ENCODE measurements around the gene NCAPD2. TPM values are rescaled to one million over a fixed set of nuclear protein-coding genes. Genes with fewer than 3 reads are reported as not detected.

The NCAPD2 gene
- total RNA-seq, 1 donor from 2014 or later = 96.5 TPM

DNA sequence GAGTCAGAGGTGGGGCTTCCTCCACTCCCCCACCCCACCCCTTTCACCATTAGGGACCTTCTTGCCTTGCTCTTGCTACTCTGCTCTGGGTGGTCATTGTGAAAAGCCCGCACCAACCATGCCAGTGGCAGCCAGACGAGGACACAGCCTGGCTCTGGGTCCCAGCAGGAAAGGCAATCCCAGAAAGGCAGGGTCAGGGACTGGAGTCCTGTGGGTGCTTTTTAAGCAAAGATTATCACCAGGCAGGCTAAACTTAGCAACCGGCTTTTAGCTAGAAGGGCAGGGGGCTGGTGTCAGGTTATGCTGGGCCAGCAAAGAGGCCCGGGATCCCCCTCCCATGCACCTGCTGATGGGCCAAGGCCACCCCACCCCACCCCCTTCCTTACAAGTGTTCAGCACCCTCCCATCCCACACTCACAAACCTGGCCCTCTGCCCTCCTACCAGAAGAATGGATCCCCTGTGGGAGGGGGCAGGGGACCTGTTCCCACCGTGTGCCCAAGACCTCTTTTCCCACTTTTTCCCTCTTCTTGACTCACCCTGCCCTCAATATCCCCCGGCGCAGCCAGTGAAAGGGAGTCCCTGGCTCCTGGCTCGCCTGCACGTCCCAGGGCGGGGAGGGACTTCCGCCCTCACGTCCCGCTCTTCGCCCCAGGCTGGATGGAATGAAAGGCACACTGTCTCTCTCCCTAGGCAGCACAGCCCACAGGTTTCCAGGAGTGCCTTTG, 39.2 kb downstream of the NCAPD2 start:
- Mint-ChIP-seq H3K27me3 (peaks cover 6% of the 10 kb centered on the region), H3K27ac (peak overlapping the region; percentile 100), H3K9me3 (no peaks in the 10 kb centered on the region), H3K4me3 (peak overlapping the region; percentile 97), H3K36me3 (peaks cover 56% of the 10 kb centered on the region), H3K4me1 (ENCODE audit: unreplicated experiment) (peaks cover 35% of the 10 kb centered on the region)
- DNase-seq (ENCODE audit: extremely low spot score, unreplicated experiment) = no peak
- TF ChIP-seq, protein P1, sequence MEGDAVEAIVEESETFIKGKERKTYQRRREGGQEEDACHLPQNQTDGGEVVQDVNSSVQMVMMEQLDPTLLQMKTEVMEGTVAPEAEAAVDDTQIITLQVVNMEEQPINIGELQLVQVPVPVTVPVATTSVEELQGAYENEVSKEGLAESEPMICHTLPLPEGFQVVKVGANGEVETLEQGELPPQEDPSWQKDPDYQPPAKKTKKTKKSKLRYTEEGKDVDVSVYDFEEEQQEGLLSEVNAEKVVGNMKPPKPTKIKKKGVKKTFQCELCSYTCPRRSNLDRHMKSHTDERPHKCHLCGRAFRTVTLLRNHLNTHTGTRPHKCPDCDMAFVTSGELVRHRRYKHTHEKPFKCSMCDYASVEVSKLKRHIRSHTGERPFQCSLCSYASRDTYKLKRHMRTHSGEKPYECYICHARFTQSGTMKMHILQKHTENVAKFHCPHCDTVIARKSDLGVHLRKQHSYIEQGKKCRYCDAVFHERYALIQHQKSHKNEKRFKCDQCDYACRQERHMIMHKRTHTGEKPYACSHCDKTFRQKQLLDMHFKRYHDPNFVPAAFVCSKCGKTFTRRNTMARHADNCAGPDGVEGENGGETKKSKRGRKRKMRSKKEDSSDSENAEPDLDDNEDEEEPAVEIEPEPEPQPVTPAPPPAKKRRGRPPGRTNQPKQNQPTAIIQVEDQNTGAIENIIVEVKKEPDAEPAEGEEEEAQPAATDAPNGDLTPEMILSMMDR (conservative IDR thresholded peaks at IDR 0.05) = no peak

DNA sequence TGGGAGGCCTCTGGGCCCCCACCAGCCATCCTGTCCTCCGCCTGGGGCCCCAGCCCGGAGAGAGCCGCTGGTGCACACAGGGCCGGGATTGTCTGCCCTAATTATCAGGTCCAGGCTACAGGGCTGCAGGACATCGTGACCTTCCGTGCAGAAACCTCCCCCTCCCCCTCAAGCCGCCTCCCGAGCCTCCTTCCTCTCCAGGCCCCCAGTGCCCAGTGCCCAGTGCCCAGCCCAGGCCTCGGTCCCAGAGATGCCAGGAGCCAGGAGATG, 39.7 kb downstream of the NCAPD2 start:
- H3K27me3 Mint-ChIP-seq = peaks cover 6% of the 10 kb centered on the region
- no peaks in the 10 kb centered on the region for H3K9me3 Mint-ChIP-seq
- peak overlapping the region; percentile 97 for H3K4me3 Mint-ChIP-seq
- peaks cover 35% of the 10 kb centered on the region for H3K4me1 Mint-ChIP-seq (ENCODE audit: unreplicated experiment)
- TF ChIP-seq, protein P1 (conservative IDR thresholded peaks at IDR 0.05) = no peak
- no peak for DNase-seq (ENCODE audit: extremely low spot score, unreplicated experiment)
- peak overlapping the region; percentile 100 for H3K27ac Mint-ChIP-seq
- H3K36me3 Mint-ChIP-seq = peaks cover 55% of the 10 kb centered on the region

DNA sequence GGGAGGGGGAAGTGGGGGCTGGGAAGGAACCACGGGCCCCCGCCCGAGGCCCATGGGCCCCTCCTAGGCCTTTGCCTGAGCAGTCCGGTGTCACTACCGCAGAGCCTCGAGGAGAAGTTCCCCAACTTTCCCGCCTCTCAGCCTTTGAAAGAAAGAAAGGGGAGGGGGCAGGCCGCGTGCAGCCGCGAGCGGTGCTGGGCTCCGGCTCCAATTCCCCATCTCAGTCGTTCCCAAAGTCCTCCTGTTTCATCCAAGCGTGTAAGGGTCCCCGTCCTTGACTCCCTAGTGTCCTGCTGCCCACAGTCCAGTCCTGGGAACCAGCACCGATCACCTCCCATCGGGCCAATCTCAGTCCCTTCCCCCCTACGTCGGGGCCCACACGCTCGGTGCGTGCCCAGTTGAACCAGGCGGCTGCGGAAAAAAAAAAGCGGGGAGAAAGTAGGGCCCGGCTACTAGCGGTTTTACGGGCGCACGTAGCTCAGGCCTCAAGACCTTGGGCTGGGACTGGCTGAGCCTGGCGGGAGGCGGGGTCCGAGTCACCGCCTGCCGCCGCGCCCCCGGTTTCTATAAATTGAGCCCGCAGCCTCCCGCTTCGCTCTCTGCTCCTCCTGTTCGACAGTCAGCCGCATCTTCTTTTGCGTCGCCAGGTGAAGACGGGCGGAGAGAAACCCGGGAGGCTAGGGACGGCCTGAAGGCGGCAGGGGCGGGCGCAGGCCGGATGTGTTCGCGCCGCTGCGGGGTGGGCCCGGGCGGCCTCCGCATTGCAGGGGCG, 40.2 kb downstream of the NCAPD2 start, which contains the start of gene GAPDH:
TSS of gene GAPDH (plus strand) at position 595 of the 772 bp plus-strand sequence. CDS start 316 bp downstream, outside the sequence.
- peak; percentile 90 for DNase-seq (ENCODE audit: extremely low spot score, unreplicated experiment)
- peaks cover 52% of the 10 kb centered on the region for H3K36me3 Mint-ChIP-seq
- H3K27me3 Mint-ChIP-seq = peaks cover 6% of the 10 kb centered on the region
- H3K4me1 Mint-ChIP-seq (ENCODE audit: unreplicated experiment) = peaks cover 30% of the 10 kb centered on the region
- H3K9me3 Mint-ChIP-seq = no peaks in the 10 kb centered on the region
- H3K27ac Mint-ChIP-seq = peak within 1 kb of the TSS; percentile 100
- TF ChIP-seq, protein P1 (conservative IDR thresholded peaks at IDR 0.05) = no peak
- peak within 1 kb of the TSS; percentile 97 for H3K4me3 Mint-ChIP-seq

GRCh38 chr12:6534695-6534944, 40.7 kb downstream of the NCAPD2 start:
- Mint-ChIP-seq H3K27me3 (peaks cover 6% of the 10 kb centered on the region), H3K4me1 (ENCODE audit: unreplicated experiment) (peaks cover 30% of the 10 kb centered on the region), H3K4me3 (peak overlapping the region; percentile 97), H3K9me3 (no peaks in the 10 kb centered on the region), H3K36me3 (peaks cover 50% of the 10 kb centered on the region), H3K27ac (peak overlapping the region; percentile 100)
- no peak for DNase-seq (ENCODE audit: extremely low spot score, unreplicated experiment)
- TF ChIP-seq, protein P1 (conservative IDR thresholded peaks at IDR 0.05) = no peak

GRCh38 chr12:6534945-6535696, 41.2 kb downstream of the NCAPD2 start:
- TF ChIP-seq, protein P1 (conservative IDR thresholded peaks at IDR 0.05) = peak; percentile 34
- Mint-ChIP-seq H3K4me1 (ENCODE audit: unreplicated experiment) (peaks cover 33% of the 10 kb centered on the region), H3K27me3 (peaks cover 6% of the 10 kb centered on the region), H3K27ac (peak overlapping the region; percentile 100), H3K9me3 (no peaks in the 10 kb centered on the region), H3K36me3 (peaks cover 45% of the 10 kb centered on the region), H3K4me3 (peak overlapping the region; percentile 97)
- no peak for DNase-seq (ENCODE audit: extremely low spot score, unreplicated experiment)

Measured in type B pancreatic cell (in vitro differentiated cells).